Neuronal stem cell (in vitro differentiated cells): Measurements from ENCODE around the gene SYNGR2.

ENCODE experiments used
- DNase-seq: peaks from one replicate; pipeline ENCODE4 v3.0.0-alpha.2; 2013; ENCODE audit warnings: low spot score
- H2AFZ ChIP-seq: one replicate; pipeline ENCODE4 v1.6.1; 2013; ENCODE audit warnings: mild to moderate bottlenecking, low read length, inconsistent platforms
- H2AK5ac ChIP-seq: 2 replicates; pipeline ENCODE4 v1.6.1; 2013; ENCODE audit warnings: low read depth, mild to moderate bottlenecking, inconsistent platforms, low read length, moderate library complexity, mixed read lengths
- H2BK120ac ChIP-seq: 2 replicates; pipeline ENCODE4 v1.6.1; 2013; ENCODE audit warnings: low read depth, mild to moderate bottlenecking, inconsistent platforms, low read length, moderate library complexity, mixed read lengths
- H2BK12ac ChIP-seq: one replicate; pipeline ENCODE4 v1.6.1; 2013; ENCODE audit warnings: low read length, inconsistent platforms
- H2BK15ac ChIP-seq: 2 replicates; pipeline ENCODE4 v1.6.1; 2013; ENCODE audit warnings: mild to moderate bottlenecking, low read length, inconsistent platforms, mixed read lengths
- H2BK5ac ChIP-seq: one replicate; pipeline ENCODE4 v1.6.1; 2013; ENCODE audit warnings: inconsistent platforms, mild to moderate bottlenecking, low read length, moderate library complexity
- H3K14ac ChIP-seq: one replicate; pipeline ENCODE4 v1.6.1; 2013; ENCODE audit warnings: low read length, inconsistent platforms
- H3K18ac ChIP-seq: 2 replicates; pipeline ENCODE4 v1.6.1; 2013; ENCODE audit warnings: low read length, inconsistent platforms
- H3K23ac ChIP-seq: 2 replicates; pipeline ENCODE4 v1.6.1; 2013; ENCODE audit warnings: low read depth, mild to moderate bottlenecking, mixed read lengths, low read length, inconsistent platforms; ENCODE audit not compliant: poor library complexity
- H3K27ac ChIP-seq: replicated peaks from 3 replicates; pipeline ENCODE4 v1.5.1; 2013; ENCODE audit warnings: low read length, inconsistent platforms
- H3K27me3 ChIP-seq, 3 experiments: 2 replicates each; pipeline ENCODE4 v1.6.1; 2013; ENCODE audit warnings: low read length in 3 of 3, mild to moderate bottlenecking in 2 of 3, inconsistent platforms in 1 of 3, low read depth in 1 of 3, mixed read lengths in 1 of 3, moderate library complexity in 1 of 3; ENCODE audit not compliant: control insufficient read depth in 3 of 3, insufficient read depth in 3 of 3
- H3K36me3 ChIP-seq, 2 donors: replicated peaks in 1 of 2; 2 replicates each; pipeline ENCODE4 v1.6.1; 2013; ENCODE audit warnings: low read length in 2 of 2; ENCODE audit not compliant: control insufficient read depth in 2 of 2, insufficient read depth in 2 of 2
- H3K4ac ChIP-seq: 2 replicates; pipeline ENCODE4 v1.6.1; 2013; ENCODE audit warnings: inconsistent platforms, mild to moderate bottlenecking, low read length, moderate library complexity
- H3K4me1 ChIP-seq, 2 donors: 1 replicate in 1 of 2; 2 replicates in 1 of 2; pipeline ENCODE4 v1.6.1; 2013; ENCODE audit warnings: low read length in 2 of 2, low read depth in 1 of 2; ENCODE audit not compliant: control insufficient read depth in 2 of 2, insufficient read depth in 1 of 2
- H3K4me2 ChIP-seq: one replicate; pipeline ENCODE4 v1.6.1; 2013; ENCODE audit warnings: mild to moderate bottlenecking, low read length, inconsistent platforms; ENCODE audit not compliant: insufficient read depth, poor library complexity, severe bottlenecking
- H3K4me3 ChIP-seq, 2 donors: 2 replicates each; pipeline ENCODE4 v1.5.1; 2013; ENCODE audit warnings: low read length in 2 of 2, mild to moderate bottlenecking in 2 of 2, inconsistent platforms in 1 of 2, moderate library complexity in 1 of 2
- H3K79me1 ChIP-seq: one replicate; pipeline ENCODE4 v1.6.1; 2013; ENCODE audit warnings: low read depth, mild to moderate bottlenecking, inconsistent platforms, low read length, moderate library complexity
- H3K9ac ChIP-seq: one replicate; pipeline ENCODE4 v1.6.1; 2013; ENCODE audit warnings: mild to moderate bottlenecking, low read depth, low read length, inconsistent platforms; ENCODE audit not compliant: poor library complexity
- H3K9me3 ChIP-seq, 2 donors: replicated peaks in 1 of 2; 2 replicates each; pipeline versions ENCODE3 to v1.6.1; 2013; ENCODE audit warnings: low read length in 2 of 2, mild to moderate bottlenecking in 2 of 2, inconsistent platforms in 1 of 2, low read depth in 1 of 2, mixed read lengths in 1 of 2, moderate library complexity in 1 of 2; ENCODE audit not compliant: control insufficient read depth in 2 of 2, insufficient read depth in 1 of 2
- H4K8ac ChIP-seq: one replicate; pipeline ENCODE4 v1.6.1; 2013; ENCODE audit warnings: low read depth, mild to moderate bottlenecking, inconsistent platforms, low read length, moderate library complexity
- H4K91ac ChIP-seq: one replicate; pipeline ENCODE4 v1.6.1; 2013; ENCODE audit warnings: low read length, low read depth, mild to moderate bottlenecking, inconsistent platforms; ENCODE audit not compliant: poor library complexity
- WGBS, 2 donors: extraction: QIAGEN DNeasy Blood & Tissue Kit; methylation state at CpG; one replicate each; pipeline ENCODE4 v1.1.7; 2013; ENCODE audit warnings: missing lambda C conversion rate in 2 of 2, mixed read lengths in 1 of 2; ENCODE audit not compliant: insufficient read length in 2 of 2, insufficient replicate concordance in 1 of 2; ENCODE audit errors: extremely low coverage in 2 of 2; 5-methylcytosine and 5-hydroxymethylcytosine counted together

SYNGR2 gene

GRCh38 chr17:78146471-78146869 lies 21.9 kb upstream of the SYNGR2 start:
- Histone ChIP-seq H2BK5ac (no peak overlapping the region), H2BK15ac (no peak overlapping the region), H3K4me2 (no peak overlapping the region), H2AFZ (no peak overlapping the region), H3K9me3 (peaks cover 0 to 2% of the 10 kb centered on the region in 2 donors), H3K79me1 (no peaks in the 10 kb centered on the region), H3K23ac (no peak overlapping the region), H2BK12ac (no peak overlapping the region), H3K18ac (peak overlapping the region; percentile 80), H3K14ac (peak overlapping the region; percentile 82), H3K4ac (no peak overlapping the region), H2BK120ac (no peak overlapping the region), H3K4me1 (peaks cover 2 to 6% of the 10 kb centered on the region in 2 donors), H4K8ac (no peak overlapping the region), H3K9ac (no peak overlapping the region), H3K27me3 (peaks cover 0 to 50% (median under 1%) of the 10 kb centered on the region in 3 experiments), H4K91ac (no peak overlapping the region), H2AK5ac (peak overlapping the region; percentile 92), H3K27ac (no peak overlapping the region), H3K4me3 (no peak overlapping the region), H3K36me3 (no peaks in the 10 kb centered on the region)
- no CpG with 5 or more reads among the region's 7 CpGs for WGBS, 2 donors
- no peak for DNase-seq

GRCh38 chr17:78146881-78147280 lies 21.5 kb upstream of the SYNGR2 start:
- Histone ChIP-seq H3K18ac (peak overlapping the region; percentile 15), H3K79me1 (no peaks in the 10 kb centered on the region), H4K8ac (no peak overlapping the region), H3K14ac (no peak overlapping the region), H3K27ac (no peak overlapping the region), H2BK5ac (no peak overlapping the region), H3K4ac (no peak overlapping the region), H2AFZ (peak overlapping the region; percentile 17), H4K91ac (no peak overlapping the region), H3K36me3 (no peaks in the 10 kb centered on the region), H3K4me2 (no peak overlapping the region), H3K27me3 (peaks cover 0 to 46% (median 0%) of the 10 kb centered on the region in 3 experiments), H2AK5ac (peak overlapping the region; percentile 92), H2BK15ac (no peak overlapping the region), H3K9ac (no peak overlapping the region), H3K4me1 (peaks cover 5 to 10% of the 10 kb centered on the region in 2 donors), H2BK120ac (no peak overlapping the region), H3K9me3 (peaks cover 0 to 2% of the 10 kb centered on the region in 2 donors), H3K4me3 (no peak overlapping the region), H2BK12ac (no peak overlapping the region), H3K23ac (no peak overlapping the region)
- no peak for DNase-seq
- no CpG with 5 or more reads among the region's 6 CpGs for WGBS, 2 donors

GRCh38 chr17:78147315-78147998 lies 20.9 kb upstream of the SYNGR2 start:
- H3K4me1 ChIP-seq: peaks cover 5 to 10% of the 10 kb centered on the region in 2 donors
- no peaks in the 10 kb centered on the region for H3K79me1 ChIP-seq
- no peak overlapping the region for H3K18ac ChIP-seq
- no peak overlapping the region for H3K23ac ChIP-seq
- H2BK5ac ChIP-seq: no peak overlapping the region
- H3K36me3 ChIP-seq: no peaks in the 10 kb centered on the region
- H3K27ac ChIP-seq: no peak overlapping the region
- no peak for DNase-seq
- H2AFZ ChIP-seq: peak overlapping the region; percentile 17
- H3K27me3 ChIP-seq: peaks cover 0 to 41% (median 0%) of the 10 kb centered on the region in 3 experiments
- no peak overlapping the region for H3K9ac ChIP-seq
- no peak overlapping the region for H3K4me3 ChIP-seq
- H3K14ac ChIP-seq: no peak overlapping the region
- H3K4ac ChIP-seq: no peak overlapping the region
- no peak overlapping the region for H2BK120ac ChIP-seq
- no CpG with 5 or more reads among the region's 8 CpGs for WGBS, 2 donors
- no peak overlapping the region for H2BK15ac ChIP-seq
- no peak overlapping the region for H4K8ac ChIP-seq
- H4K91ac ChIP-seq: no peak overlapping the region
- peaks cover 0 to 2% of the 10 kb centered on the region in 2 donors for H3K9me3 ChIP-seq
- peak overlapping the region; percentile 24 for H2AK5ac ChIP-seq
- no peak overlapping the region for H3K4me2 ChIP-seq
- H2BK12ac ChIP-seq: no peak overlapping the region

GRCh38 chr17:78148286-78149016 lies 19.9 kb upstream of the SYNGR2 start:
- DNase-seq: no peak
- Histone ChIP-seq H3K14ac (no peak overlapping the region), H3K4me3 (no peak overlapping the region), H3K9ac (no peak overlapping the region), H2BK12ac (no peak overlapping the region), H3K27ac (no peak overlapping the region), H3K4me1 (peaks cover 5 to 10% of the 10 kb centered on the region in 2 donors), H3K79me1 (no peaks in the 10 kb centered on the region), H2AFZ (peak overlapping the region; percentile 49), H3K18ac (peak overlapping the region; percentile 8), H3K36me3 (no peaks in the 10 kb centered on the region), H2AK5ac (no peak overlapping the region), H3K4ac (no peak overlapping the region), H4K8ac (no peak overlapping the region), H3K23ac (no peak overlapping the region), H2BK15ac (no peak overlapping the region), H2BK5ac (no peak overlapping the region), H3K9me3 (peaks cover 0 to 2% of the 10 kb centered on the region in 2 donors), H3K27me3 (peaks cover 0 to 34% (median 0%) of the 10 kb centered on the region in 3 experiments), H4K91ac (no peak overlapping the region), H3K4me2 (no peak overlapping the region), H2BK120ac (no peak overlapping the region)
- no CpG with 5 or more reads among the region's 14 CpGs for WGBS, 2 donors
